OCI-LY7 (cell line): ENCODE data around the gene TRAIP.

Experiments
- CTCF ChIP-seq: fragments of 200-600 bp; sonication (generic); conservative IDR thresholded peaks from 2 replicates; pipeline ENCODE4 v1.5.1; 2014; ENCODE audit warnings: mild to moderate bottlenecking, antibody characterized with exemption, low read length, moderate library complexity, mixed read lengths
- EZH2phosphoT487 ChIP-seq: fragments of 200-600 bp; sonication (generic); IDR thresholded peaks from 2 replicates; pipeline ENCODE4 v1.6.1; 2018; ENCODE audit warnings: low read depth, borderline replicate concordance, mild to moderate bottlenecking, mixed run types, antibody characterized with exemption, low read length, moderate library complexity, mixed read lengths

- TF ChIP-seq CTCF = no peak
- TF ChIP-seq EZH2phosphoT487 = no peak
Observed at GRCh38 chr3:49807431-49808114, 48.8 kb downstream of the TRAIP start.
